ENCODE results near the gene TTC21B. TPM values are rescaled to one million over a fixed set of nuclear protein-coding genes. Genes with fewer than 3 reads are reported as not detected.

Gene TTC21B
- polyA plus RNA-seq, 1 donor from 2014 or later: 5.5 TPM

DNA sequence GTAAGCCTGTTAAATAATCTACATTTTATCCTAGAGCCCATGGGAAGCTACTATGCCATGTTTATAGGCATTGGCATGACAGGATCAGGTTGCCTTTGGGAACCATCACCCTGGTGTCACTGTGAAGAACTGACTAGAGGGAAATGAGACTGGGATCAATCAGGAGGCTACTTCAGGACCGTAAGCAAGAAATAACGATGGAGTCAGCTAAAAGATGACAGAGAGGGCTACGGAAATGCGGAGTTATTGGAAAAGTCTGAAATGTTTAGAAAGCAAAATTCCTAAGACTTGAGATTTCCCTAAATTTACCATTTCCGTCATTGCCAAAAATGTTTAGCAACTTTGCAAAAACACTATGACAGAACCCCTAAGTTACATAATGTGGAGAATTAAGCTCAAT, 50.2 kb downstream of the TTC21B start:
- no peak overlapping the region for H3K4me3 Mint-ChIP-seq
- H3K9me3 Mint-ChIP-seq: no peaks in the 10 kb centered on the region
- peaks cover 0 to 8% (median 4%) of the 10 kb centered on the region in 3 donors for H3K4me1 Mint-ChIP-seq
- no peaks in the 10 kb centered on the region for H3K27me3 Mint-ChIP-seq
- no peak overlapping the region for H3K27ac Mint-ChIP-seq
- peaks cover 17% of the 10 kb centered on the region for H3K36me3 Mint-ChIP-seq

DNA sequence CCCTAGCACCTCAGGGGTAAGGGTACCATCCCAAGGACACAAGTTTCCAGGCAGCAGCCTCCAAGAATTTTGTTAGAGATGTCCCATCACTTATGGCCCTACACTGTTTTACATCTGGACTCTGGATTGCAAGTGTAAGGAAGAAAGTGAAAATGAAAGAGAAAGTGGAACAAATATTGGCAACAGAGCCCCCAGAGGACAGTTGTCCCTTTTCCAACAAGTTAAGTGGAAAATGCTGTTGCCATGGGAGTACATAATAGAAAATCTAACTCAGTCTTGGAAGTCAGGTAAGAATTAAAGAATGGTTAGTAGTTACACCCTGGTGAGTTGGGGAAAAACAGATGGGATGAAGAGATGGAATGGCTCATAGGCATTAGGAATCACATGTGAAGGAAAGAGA, 50.6 kb downstream of the TTC21B start:
- H3K27me3 Mint-ChIP-seq: no peaks in the 10 kb centered on the region
- no peak overlapping the region for H3K4me3 Mint-ChIP-seq
- no peak overlapping the region for H3K27ac Mint-ChIP-seq
- no peaks in the 10 kb centered on the region for H3K9me3 Mint-ChIP-seq
- H3K4me1 Mint-ChIP-seq: peaks cover 4 to 9% (median 4%) of the 10 kb centered on the region in 3 donors
- H3K36me3 Mint-ChIP-seq: peaks cover 18% of the 10 kb centered on the region

DNA sequence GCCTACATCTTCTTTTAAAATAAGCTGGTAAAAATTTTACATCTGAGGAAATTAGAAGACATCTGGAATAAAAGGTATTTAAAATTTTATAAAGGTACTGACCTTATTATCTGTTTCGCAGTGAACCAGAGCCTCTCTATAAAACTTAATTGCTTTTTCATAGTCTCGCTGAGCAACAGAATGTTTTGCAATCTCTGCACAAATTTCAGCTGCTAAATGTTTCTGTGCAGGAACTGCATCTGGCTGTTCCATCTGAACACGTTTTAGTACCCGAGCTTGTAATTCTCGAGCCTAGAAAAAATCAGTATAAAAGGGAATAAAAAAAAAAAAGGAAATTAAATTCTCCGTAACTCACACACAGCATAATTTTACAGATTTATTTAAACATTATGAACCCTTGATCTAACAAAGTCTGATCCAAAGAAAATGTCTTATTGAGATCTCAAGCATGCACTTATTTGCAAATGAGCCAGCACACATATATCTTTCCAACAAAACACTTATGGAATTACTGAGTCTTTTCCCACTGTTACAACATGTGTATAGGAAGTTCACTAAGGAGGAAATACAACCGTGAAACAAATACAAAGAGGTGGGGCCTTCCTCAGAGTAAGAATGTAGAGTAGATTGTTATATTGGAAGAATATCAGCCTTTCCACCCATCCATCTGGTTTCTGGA, 51.8 kb downstream of the TTC21B start:
- Mint-ChIP-seq H3K9me3 (no peaks in the 10 kb centered on the region), H3K4me1 (peaks cover 4 to 18% (median 4%) of the 10 kb centered on the region in 3 donors), H3K4me3 (no peak overlapping the region), H3K36me3 (peaks cover 18% of the 10 kb centered on the region), H3K27me3 (no peaks in the 10 kb centered on the region), H3K27ac (no peak overlapping the region)

DNA sequence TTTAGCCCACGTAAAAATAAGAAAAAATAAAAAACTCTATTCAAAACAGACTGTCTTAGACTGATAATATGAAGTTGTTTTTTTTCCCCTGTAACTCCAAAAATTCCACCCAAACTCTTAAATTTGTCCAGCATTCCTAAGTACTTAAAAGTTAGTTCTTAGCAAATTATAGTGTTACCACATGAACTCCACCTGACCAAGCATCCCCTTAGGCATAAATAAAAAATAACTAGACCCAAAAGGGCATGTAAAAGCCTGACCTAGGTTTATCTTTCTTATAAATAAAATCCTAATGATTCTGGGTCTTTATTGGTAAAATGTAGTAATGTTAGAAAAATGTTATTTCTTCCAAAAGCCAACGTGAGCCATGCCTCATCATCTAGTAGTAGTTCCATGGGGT, 54.3 kb downstream of the TTC21B start:
- Mint-ChIP-seq H3K4me3 (no peak overlapping the region), H3K9me3 (no peaks in the 10 kb centered on the region), H3K36me3 (peaks cover 17% of the 10 kb centered on the region), H3K27ac (peak overlapping the region in 1 of 3 donors; percentile 4), H3K4me1 (peaks cover 4 to 23% (median 9%) of the 10 kb centered on the region in 3 donors), H3K27me3 (no peaks in the 10 kb centered on the region)

DNA sequence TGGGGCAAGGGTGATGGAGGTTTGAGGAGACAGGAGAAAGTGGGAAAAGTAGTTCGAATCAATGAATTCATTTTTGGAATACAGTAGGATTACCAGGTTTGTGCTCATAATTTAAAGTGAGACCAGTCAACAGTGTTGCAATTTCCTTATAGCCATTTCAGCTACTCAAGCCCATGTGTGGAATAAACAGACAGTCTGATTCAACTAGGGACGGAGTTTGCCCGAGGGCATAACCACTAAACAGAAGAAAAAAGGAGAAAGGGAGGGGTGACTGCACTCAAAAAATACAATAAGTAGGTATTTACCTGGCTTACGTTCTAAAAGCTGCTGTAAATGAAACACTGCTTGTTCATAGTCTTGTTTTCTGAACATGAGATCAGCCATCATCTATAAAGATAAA, 55.2 kb downstream of the TTC21B start:
- Mint-ChIP-seq H3K27ac (peak overlapping the region in 2 of 3 donors; percentile 69 to 72), H3K36me3 (peaks cover 22% of the 10 kb centered on the region), H3K9me3 (no peaks in the 10 kb centered on the region), H3K4me1 (peaks cover 4 to 26% (median 12%) of the 10 kb centered on the region in 3 donors), H3K4me3 (no peak overlapping the region), H3K27me3 (no peaks in the 10 kb centered on the region)

DNA sequence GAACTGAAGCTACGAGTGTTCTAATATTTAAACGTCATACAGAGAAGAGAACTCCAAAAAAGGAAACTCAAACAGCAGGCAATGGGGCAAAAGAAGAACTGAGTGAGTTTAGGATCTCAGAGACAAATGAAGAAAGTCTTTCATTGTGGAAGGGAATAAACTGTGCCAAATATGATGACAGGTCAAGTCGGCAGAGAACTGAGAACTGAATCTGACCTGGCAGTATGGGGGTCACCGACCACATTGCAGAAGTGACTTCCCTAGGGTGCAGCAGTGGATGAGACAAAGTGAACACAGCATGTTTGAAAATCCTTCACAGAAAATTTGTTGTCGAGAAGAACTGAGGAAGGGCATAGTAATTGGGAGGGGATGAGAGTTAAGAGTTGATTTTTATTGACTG, 55.9 kb downstream of the TTC21B start:
- Mint-ChIP-seq H3K4me3 (no peak overlapping the region), H3K36me3 (peaks cover 20% of the 10 kb centered on the region), H3K27ac (peak overlapping the region in 1 of 3 donors; percentile 35), H3K27me3 (no peaks in the 10 kb centered on the region), H3K9me3 (no peaks in the 10 kb centered on the region), H3K4me1 (peaks cover 0 to 19% (median 12%) of the 10 kb centered on the region in 3 donors)

DNA sequence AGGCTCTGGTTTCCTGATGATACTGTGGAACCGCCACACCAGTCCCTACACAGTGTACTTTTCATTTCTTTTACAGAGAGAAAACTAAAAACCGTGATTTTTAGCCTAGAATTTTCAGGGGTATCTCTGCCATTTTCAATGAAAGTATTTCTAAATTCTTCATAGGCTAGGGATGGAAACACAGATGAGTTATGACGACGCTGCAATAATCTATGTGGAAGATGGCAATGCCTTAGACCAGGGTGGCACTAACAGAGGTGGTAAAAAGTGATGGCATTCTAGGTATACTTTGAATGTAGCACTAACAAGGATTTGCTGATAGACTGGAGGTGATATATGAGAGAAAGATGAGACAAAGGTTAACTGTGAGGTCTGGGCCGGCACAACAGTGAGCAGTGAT, 56.5 kb downstream of the TTC21B start:
- peak overlapping the region in 1 of 3 donors; percentile 35 for H3K27ac Mint-ChIP-seq

DNA sequence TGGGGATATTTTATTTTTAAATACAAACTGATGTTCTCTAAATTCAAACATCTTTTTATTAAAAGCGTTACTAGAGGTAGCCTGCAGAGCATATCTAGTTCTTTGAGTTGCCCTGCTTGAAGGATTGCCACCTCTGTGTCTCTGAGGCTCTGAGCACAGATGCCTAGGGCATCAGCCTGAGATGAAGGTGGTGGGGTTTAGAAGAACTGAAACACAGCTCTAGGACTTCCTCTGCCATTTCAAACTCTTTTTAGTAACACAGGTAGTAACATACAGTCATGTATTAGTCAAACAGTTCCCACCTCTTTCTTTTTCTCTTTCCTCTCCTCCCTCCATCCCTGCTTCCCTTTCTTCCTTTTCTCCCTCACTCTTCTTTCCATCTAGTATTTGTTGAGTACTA, 57.6 kb downstream of the TTC21B start:
- H3K4me3 Mint-ChIP-seq: no peak overlapping the region
- peaks cover 0 to 19% (median 12%) of the 10 kb centered on the region in 3 donors for H3K4me1 Mint-ChIP-seq
- H3K9me3 Mint-ChIP-seq: no peaks in the 10 kb centered on the region
- peak overlapping the region in 1 of 3 donors; percentile 18 for H3K27ac Mint-ChIP-seq
- peaks cover 20% of the 10 kb centered on the region for H3K36me3 Mint-ChIP-seq
- H3K27me3 Mint-ChIP-seq: no peaks in the 10 kb centered on the region

More for the DNA sequence above, 56.5 kb downstream of the TTC21B start:
- Mint-ChIP-seq H3K9me3 (no peaks in the 10 kb centered on the region), H3K4me1 (peaks cover 0 to 19% (median 12%) of the 10 kb centered on the region in 3 donors), H3K27me3 (no peaks in the 10 kb centered on the region), H3K4me3 (peak overlapping the region in 1 of 4 donors; percentile 19), H3K36me3 (peaks cover 20% of the 10 kb centered on the region)

DNA sequence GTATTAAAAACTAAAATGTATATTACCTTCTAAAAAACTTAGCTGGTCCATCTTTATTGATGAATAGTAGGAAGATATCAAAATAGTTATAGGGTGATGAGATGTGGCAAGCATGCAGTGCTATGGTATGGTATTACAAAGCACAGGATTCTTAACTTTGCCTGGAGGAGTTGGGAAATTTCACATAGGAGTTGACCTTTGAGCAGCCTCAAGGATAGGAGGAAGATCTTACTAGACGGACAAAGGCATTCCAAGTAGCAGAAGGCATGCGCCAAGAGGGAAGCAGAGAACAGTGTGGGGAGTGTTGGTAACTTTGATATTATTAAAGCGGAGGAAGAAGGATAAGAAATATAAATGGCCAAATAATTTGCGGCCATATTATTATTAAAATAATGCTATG, 60.0 kb downstream of the TTC21B start:
- Mint-ChIP-seq H3K36me3 (peaks cover 12% of the 10 kb centered on the region), H3K9me3 (no peaks in the 10 kb centered on the region), H3K27me3 (no peaks in the 10 kb centered on the region), H3K27ac (no peak overlapping the region), H3K4me3 (no peak overlapping the region), H3K4me1 (peaks cover 2 to 19% (median 14%) of the 10 kb centered on the region in 3 donors)

DNA sequence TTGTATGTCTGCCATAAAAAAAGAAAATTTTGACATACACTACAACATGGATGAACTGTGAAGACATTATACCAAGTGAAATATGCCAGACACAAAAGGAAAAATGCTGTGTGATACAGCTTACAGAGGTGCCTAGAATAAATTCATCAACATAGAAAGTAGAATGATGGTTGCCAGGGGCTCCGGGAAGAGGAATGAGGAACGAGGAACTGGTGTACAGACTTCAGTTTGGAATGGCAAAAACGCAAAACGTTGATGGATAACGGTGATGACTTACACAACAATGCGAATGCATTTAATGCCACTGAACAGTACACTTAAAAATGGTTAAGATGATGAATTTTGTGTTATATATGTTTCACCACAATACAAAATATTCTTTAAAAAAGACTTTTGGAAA, 61.0 kb downstream of the TTC21B start:
- H3K4me1 Mint-ChIP-seq: peaks cover 2 to 14% (median 10%) of the 10 kb centered on the region in 3 donors
- no peak overlapping the region for H3K4me3 Mint-ChIP-seq
- peak overlapping the region in 1 of 3 donors; percentile 18 for H3K27ac Mint-ChIP-seq
- H3K36me3 Mint-ChIP-seq: peaks cover 10% of the 10 kb centered on the region
- H3K9me3 Mint-ChIP-seq: no peaks in the 10 kb centered on the region
- no peaks in the 10 kb centered on the region for H3K27me3 Mint-ChIP-seq

DNA sequence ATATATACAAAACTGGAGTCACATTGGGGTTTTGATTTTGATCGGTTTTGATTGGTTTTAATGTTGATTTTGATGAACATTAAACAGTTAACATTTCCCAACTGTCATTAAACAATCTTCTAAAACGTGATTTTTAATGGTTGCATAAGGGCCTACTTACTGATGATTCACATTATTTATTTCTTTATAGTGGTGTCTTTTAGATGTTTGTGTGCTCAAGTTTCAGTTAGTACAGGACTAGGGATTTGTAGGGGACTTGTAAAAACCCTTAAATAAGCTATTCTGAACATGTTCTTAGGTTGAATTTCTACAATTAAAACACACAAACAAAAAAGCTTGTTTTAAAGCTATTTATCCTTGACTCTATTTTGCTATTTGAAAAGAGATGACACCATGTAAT, 61.6 kb downstream of the TTC21B start:
- Mint-ChIP-seq H3K27ac (no peak overlapping the region), H3K9me3 (no peaks in the 10 kb centered on the region), H3K36me3 (peaks cover 10% of the 10 kb centered on the region), H3K27me3 (no peaks in the 10 kb centered on the region), H3K4me3 (no peak overlapping the region), H3K4me1 (peaks cover 2 to 10% (median 9%) of the 10 kb centered on the region in 3 donors)

DNA sequence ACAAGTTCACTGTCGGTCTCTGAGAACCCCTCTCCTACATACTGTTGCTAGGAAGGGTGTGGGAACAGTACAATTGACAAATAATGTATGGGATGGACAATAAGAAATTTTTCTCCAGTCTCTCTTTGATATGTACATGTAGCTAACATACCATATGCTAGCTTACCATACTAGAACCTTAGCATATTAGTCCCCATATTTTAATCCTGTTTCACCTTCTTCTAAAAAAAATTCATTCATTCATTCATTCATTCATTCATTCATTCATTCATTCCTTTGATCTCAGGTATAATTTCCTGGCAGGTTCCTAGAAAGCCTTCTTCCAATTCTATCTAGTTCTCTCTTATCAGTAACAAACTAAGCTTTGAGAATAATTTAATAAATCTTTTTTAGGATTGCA, 62.2 kb downstream of the TTC21B start:
- Mint-ChIP-seq H3K27ac (no peak overlapping the region), H3K27me3 (no peaks in the 10 kb centered on the region), H3K9me3 (no peaks in the 10 kb centered on the region), H3K36me3 (peaks cover 10% of the 10 kb centered on the region), H3K4me3 (no peak overlapping the region), H3K4me1 (peaks cover 2 to 10% (median 8%) of the 10 kb centered on the region in 3 donors)

DNA sequence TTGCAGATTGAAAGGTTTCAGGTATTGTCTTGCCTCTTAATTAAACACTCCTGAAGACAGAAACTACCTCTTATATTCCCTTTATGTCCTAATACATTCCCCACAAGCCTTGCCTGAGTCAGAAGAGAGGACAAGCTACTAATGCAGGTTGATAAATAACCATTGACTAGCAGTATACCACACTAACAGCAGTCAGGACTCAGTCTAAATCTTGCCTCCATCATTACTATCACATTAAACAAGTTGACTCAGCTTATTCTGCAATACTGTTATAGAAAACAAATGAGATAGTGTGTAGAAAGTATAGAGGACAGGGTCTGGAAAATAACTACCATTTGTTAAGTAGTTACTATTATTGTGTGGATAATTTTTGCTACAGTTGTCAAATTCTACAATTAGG, 63.8 kb downstream of the TTC21B start:
- no peak overlapping the region for H3K4me3 Mint-ChIP-seq

DNA sequence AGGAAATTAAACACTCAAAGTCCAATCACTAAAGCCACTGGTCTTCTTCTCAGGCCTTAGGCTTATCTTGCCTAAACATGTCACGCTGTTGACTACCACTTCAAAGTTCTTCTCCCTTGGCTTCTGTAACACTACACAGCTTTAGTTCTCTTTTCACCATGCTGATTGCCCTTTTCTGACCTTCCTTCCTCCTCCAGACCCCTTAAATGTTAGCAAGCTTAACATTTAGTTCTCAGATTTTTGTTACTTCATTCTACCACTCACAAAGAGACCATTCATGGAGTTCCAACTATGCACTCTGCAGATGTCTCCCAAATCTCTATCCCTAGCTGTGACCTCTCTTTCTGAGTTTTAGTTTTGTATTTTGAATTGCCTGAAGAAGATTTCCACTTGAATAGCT, 64.4 kb downstream of the TTC21B start:
- H3K36me3 Mint-ChIP-seq: peaks cover 7% of the 10 kb centered on the region
- no peak overlapping the region for H3K4me3 Mint-ChIP-seq
- H3K9me3 Mint-ChIP-seq: no peaks in the 10 kb centered on the region
- H3K27ac Mint-ChIP-seq: no peak overlapping the region
- H3K27me3 Mint-ChIP-seq: no peaks in the 10 kb centered on the region
- peaks cover 2 to 4% (median 3%) of the 10 kb centered on the region in 3 donors for H3K4me1 Mint-ChIP-seq

More for the DNA sequence above, 63.8 kb downstream of the TTC21B start:
- Mint-ChIP-seq H3K9me3 (no peaks in the 10 kb centered on the region), H3K4me1 (peaks cover 2 to 4% (median 3%) of the 10 kb centered on the region in 3 donors), H3K27me3 (no peaks in the 10 kb centered on the region), H3K36me3 (peaks cover 5% of the 10 kb centered on the region), H3K27ac (no peak overlapping the region)

DNA sequence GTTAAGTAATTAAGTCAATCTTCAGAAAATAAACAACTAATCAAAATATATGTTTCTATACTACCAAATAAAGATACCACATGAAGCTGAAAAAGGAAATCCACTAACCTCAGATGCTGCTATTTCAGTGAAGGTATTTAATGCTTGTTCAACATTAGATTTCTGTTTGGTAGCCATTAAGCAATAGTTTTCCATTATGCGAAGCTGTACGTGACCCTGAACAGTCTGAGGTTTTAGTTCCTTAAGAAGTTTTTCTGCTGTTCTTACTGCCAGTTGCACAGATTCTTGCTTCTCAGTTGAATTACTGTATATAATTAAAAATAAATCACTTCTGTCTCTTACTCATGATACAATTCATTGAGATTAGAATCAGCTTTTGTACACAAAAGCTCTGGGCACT, 65.4 kb downstream of the TTC21B start:
- Mint-ChIP-seq H3K27me3 (no peaks in the 10 kb centered on the region), H3K4me1 (peaks cover 0 to 2% (median 2%) of the 10 kb centered on the region in 3 donors), H3K36me3 (peaks cover 4% of the 10 kb centered on the region), H3K4me3 (no peak overlapping the region), H3K9me3 (no peaks in the 10 kb centered on the region), H3K27ac (no peak overlapping the region)
